NCI-H446 treated with DMSO at 0.1 percent for 48 hours (cell line): ENCODE measurements around the gene TMEM222.

ENCODE experiments used
- DNase-seq: peaks from one replicate; lab custom pipeline; 2025; lab: John Stamatoyannopoulos, UW

The TMEM222 gene

DNA sequence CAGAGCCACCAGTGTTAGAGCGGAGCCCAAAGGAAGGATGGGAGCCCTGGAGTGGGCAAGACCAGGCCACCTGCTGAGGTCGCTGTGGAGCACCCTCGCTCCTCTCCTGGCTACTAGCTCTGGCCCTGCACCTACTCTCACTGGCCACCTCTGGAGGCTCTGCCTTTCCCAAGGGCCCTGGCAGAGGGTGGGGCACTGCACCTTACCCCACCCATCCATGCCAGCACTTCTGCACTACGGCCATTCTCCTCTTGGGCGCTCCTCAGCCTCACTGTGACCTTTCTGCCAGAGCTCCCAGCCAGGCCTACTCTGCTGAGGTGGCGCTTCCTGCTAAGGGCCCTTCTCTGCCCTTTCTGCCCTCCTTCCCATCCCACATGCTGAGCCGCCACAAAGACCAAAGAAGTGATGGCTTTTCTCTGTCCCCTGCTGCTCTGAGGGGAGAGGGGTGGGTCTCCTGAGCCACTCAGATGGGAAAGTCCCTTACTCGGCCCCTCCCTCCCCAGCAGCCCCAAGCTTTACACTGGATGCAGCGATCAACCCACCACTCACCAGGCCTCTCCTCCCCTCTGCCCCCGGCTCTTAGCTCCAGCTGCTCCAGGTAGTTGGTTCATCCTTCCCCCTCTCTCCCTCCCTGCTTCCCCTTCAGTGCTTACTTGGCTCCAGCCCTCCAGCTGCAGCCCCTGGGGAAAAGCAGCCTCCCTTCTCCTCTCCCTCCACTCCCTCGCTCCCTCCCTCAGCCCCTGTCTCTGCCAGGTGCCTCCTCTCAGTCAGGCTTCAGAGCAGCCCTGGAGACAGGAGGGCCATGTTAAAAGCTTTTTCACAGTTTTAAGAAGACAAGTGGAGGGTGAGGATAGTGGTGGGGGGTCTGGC lies 14.8 kb upstream of the TMEM222 start:
- no peak for DNase-seq

DNA sequence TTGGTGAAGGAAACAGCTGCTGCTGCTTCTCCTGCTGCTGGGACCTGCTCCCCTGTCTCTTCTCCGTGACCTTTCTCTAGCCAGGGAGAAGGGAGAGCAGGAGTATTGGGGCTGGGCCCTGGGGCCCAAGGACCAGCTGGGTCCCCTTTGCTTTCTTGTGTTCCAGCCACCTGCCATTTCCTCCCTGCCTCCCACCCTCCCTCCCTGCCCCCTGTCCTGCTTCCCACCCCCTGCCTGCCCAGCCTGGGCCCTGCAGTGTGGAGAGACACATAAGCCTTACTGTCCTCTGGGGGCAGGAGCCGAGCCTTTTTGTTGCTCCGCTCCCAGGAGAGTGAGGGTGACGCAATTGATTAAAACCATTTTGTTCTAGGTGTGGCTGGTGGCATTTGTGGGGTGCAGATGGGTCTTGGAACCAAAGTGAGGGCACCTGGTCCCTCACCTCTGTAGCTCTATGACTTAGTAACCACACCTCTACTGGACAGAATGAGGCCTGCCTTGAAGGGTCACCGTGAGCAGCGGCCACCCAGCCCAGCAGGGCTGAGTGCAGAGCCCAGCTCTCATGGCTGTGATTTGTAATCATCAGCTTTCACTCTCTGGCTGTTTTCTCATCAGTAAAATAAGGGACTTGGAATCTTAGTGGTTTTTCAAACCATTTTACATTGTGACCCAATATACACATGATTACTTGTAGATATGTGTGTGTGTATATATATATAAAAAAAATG lies 13.9 kb upstream of the TMEM222 start:
- DNase-seq: no peak

DNA sequence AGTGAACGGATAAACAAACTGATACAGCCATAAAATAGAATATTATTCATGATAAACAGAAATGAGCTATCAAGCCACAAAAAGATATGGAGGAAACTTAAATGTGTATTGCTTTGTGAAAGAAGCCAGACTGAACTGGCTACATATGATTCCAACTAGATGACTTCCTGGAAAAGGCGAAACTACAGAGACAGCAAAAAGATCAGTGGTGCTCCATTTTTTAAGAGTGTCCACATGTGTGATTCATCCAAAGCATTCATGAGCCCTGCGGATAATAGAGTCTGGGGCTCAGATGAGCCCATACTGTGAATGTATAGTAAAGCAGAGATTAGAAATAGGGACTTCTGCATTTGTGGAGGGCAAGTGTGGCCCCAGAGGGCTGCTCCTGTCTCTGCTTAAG lies 7.8 kb upstream of the TMEM222 start:
- no peak for DNase-seq

DNA sequence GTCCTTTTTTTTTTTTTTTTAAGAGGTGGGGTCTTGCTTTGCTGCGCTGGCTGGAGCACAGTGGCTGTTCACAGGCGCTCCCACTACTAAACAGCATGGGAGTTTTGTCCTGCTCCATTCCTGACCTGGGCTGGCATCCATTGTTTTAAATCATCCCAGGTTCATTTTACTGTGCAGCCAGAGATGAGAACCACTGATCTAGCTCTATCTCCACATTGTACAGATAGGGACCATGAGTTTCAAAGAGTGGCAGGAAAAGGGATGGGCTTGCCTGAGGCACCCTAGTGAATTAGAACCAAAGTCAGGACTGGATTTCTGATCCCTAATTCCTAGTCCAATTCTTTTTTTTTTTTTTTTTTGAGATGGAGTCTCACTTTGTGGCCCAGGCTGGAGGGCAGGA lies 7.2 kb upstream of the TMEM222 start:
- no peak for DNase-seq

DNA sequence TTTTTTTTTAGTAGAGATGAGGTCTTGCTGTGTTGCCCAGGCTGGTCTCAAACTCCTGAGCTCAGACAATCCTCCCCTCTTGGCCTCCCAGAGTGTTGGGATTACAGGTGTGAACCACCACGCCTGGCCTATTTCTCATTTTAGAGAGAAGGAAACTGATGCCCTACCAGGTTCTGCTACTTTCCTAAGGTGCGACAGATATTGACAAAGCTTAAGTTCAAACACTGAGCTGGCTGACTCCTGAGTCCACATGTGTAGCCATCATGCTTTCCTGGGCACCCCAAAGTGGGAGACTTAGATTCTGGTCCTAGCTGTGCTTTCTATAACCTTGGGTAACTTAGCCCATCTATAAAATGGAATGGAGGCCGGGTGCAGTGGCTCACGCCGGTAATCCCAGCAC lies 5.1 kb upstream of the TMEM222 start:
- no peak for DNase-seq

DNA sequence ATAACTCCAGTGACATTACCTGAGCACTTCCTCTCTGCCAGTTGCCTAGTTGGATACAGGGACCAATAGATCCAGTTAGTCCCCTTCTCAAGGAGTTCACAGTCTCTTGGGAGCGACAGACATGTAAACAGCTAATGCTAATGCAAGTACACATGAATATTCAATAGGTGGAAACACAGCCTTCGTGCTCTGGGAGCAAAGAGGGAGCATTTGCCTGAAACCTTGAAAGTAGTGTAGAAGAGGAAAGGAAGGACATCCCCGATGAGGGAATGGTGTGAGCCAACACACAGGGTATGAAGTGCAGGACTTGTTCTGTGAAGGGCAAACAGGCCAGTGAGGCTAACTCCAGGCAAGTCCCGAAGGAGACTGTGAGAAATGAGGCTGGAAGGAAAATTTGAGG lies 3.8 kb upstream of the TMEM222 start:
- no peak for DNase-seq

DNA sequence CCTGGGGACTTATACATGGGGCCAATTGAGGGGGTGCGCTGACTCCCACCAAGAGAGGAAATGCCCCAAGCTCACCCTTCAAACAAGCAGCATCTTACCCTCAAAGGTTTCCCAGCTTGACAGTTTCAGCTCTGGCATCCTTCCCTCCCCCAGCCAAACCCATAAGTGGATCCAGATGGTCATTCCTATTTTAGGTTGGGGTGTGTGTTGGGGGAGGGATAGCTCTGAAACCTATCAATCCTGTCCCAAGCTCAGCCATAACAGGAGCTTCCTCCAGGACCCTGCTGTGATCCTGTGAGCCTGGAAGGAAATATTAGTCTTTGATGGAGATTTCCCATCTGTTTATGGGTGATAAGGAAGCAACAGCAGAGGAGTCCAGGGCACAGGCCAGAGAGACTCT lies 3.4 kb upstream of the TMEM222 start:
- DNase-seq: peak; percentile 82

DNA sequence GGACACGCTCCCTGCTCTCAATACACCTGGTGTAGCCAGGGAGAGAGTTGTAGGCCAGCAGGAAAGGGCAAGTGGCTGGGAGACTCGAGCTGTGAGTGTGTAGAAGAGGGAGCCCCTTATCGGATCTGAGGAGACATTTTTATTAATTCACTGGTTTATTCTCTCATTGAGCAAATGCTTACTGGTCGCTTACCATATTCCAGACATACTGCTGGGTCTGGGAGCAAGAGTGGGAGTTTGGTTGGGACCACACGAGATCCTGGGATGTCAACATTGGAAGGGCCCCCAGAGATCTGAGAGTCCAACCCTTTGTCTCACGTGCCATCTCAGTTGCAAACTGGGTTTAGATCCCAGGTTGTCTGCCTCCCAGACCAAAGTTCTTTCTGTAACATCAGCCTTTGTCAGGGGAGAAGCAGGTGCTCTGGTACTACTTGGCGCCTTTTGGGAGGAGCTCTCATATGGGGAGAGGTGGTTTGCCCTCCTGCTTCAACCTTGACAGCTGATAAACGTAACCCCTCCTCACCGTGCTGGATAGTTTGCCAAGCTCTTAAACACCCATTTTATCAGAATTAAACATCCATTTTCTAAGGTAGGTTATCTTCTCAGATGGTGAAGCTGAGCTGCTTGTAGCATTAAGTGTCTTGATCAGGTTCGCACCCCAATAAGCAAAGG lies 742 bp downstream of the TMEM222 start:
- no peak for DNase-seq

DNA sequence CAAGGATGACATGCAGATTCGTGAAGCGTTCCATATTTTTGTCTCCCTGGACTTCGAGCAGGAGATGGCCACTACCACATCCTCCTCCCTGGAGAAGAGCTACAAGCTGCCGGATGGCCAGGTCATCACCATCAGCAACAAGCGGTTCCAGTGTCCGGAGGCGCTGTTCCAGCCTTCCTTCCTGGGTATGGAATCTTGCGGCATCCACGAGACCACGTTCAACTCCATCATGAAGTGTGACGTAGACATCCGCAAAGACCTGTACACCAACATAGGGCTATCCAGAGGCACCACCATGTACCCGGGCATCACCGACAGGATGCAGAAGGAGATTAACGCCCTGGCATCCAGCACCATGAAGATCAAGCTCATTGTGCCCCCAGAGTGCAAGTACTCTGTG lies 3.3 kb downstream of the TMEM222 start:
- no peak for DNase-seq

DNA sequence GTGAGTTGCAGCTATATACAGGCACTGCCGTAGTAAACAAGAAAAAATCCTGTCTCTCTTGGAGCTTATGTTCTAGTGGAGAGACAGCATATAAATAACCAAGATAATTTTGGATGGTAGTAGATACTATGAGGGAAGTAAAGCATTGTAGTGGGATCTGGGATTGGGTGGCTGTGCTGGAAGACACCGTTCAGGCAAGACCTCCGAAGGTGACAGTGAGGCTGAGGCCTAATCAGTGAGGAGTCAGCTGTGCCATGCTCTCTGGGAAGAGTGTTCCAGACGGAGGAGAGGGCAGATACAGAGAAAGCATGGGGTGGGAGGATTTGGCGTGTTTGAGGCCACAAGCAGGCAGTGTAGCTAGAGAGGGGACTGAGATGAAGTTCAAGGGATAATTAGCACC lies 6.0 kb downstream of the TMEM222 start:
- DNase-seq: no peak

DNA sequence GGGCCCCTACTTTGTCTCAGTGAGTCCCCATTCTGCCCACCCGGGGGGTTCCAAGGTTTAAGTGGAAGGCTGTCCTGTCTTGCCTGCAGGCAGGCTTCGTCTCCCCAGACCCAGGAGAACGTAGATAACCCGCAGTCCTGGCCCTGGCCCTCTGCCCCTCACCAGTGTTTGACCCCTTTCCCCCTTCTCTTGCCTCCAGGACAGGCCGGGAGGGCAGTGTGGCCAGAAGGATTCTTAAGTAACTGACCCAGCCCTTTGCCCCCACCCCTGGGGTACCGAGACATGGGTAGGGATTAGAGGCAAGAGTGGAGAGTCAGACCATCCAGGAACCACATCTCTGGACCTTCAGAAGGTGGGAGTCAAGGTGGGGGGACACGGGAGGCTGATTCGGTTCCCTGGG lies 8.8 kb downstream of the TMEM222 start:
- DNase-seq: no peak

DNA sequence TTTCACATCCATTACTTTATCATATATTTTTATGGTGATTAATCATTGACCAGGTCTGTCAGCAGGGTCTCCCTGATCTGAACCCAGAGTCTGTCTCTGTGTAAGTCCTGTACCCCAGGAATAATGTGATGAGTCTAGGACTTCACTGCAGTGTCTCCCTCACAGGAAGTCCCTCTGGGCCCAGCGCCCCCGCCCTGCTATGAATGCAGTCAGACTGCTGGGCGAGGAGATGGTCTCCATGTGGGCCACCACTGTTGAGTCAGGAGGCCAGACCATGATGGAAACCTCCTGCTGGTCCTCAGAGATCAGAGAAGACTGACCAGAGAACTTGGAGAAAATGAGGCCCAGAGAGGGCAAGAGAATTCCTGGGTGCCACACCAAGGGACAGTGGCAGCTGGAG lies 9.5 kb downstream of the TMEM222 start:
- no peak for DNase-seq

DNA sequence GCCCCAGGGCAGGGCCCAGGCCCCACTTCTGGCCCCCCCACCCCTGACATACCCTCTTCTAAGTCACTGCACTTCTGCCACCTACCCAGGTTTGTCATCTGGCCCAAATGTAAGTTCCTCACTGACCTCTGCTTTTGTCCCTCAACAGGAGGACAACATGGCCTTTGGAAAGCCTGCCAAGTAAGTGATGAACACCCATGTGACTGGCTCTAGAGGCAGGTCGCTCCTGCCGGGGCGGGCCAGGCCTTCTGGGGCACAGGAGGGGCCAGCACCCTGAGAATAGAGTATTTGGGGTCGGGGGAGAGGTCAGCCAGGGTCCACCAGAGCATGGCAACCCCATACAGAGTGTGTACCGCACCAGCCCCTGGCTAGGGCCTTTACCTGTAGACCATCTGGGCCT lies 10.0 kb downstream of the TMEM222 start:
- no peak for DNase-seq

DNA sequence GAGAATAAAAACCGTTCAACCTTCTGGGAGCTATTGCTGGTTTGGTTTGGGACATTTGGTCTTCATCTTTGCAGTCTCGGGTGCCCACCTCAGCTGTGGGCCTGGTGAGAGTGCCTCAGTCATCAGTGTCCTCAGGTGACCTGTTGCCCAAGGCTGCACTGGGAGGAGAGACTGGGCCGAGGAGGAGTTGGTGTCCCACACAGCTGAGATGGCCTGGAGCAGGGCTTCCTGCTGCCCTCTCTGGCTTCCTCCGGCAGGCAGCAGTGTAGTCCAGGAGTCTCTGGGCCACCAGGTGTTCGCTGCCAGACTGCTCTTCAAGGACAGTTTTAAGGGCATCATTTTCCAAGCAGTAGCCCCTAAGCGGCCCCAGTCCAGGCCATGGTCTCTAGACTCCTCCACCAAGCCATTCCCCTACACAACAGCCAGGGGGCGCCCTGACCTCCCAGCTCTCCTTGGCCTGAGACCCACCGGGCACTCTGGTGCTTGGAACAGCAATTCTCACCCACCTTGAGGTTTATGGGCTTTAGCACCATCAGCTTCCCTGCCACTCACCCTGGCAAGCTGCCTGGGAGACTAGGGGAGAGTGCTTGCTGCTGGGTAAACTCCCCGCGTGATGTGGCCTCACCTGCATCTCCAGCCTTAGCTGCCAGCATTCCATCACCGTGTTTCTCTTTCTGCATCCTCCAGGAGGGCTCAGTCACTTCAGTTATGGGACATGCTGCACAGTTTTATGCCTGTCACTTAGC lies 10.7 kb downstream of the TMEM222 start:
- DNase-seq: no peak

DNA sequence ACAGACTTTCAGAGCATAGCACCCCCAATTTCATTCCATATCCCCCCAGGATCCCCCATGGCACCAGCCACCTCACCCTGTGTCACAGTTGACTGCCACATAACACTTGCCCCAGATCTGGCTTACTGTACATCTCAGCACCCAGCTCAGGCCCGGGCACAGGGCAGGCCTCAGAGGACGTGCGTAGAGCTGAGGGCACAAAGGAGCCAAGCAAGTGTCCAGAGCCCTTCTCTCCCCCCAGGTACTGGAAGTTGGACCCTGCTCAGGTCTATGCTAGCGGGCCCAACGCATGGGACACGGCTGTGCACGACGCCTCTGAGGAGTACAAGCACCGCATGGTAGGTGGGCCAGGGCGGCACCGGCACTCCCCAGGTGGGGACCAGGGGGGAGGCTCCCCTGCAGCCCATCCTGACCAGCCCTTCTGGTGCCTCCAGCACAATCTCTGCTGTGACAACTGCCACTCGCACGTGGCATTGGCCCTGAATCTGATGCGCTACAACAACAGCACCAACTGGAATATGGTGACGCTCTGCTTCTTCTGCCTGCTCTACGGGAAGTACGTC lies 11.8 kb downstream of the TMEM222 start:
- DNase-seq: no peak

DNA sequence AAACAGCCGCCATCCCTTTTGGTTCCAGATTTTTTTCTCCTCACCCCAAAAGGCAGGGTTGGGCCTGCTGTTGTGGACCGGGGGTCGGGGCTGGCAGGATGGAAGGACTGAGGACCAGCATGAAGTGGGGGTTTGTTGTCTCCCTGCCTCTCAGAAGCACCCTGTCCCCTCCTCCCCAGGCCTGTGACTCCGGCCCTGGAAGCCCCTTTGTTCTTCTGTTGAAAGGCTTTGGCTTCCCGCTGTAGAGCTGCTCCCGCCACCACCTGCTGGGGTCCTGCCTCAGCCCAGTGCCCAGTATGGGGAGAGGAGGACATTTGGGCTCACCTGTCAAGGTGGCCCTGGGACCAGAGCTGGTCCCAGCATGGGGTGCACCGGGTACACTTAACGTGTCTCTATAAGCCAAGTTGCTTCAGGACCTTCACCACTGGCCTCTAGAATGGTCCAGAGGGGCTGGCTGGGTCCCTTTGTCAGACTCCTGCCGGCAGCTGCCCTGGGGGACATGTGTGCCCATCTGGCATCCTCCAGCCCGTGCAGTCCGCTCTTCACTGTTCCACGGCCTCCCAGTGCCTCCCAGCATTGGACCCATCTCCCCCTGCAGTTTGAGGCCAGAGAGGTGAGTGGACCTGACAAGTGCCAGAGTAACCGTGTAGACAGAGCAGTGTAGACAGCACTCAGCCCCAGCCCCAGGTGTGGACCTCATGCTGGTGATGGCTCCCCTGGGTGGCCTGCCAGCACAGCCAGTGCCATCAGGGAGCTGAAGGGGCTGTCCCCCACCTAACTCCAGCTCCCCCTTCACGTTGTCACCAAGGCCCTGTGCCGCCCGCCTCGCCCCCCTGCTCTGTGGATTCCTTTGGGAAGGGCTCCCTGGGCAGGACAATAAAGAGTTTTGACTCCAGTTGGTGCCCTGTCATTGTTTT lies 13.8 kb downstream of the TMEM222 start:
- no peak for DNase-seq

DNA sequence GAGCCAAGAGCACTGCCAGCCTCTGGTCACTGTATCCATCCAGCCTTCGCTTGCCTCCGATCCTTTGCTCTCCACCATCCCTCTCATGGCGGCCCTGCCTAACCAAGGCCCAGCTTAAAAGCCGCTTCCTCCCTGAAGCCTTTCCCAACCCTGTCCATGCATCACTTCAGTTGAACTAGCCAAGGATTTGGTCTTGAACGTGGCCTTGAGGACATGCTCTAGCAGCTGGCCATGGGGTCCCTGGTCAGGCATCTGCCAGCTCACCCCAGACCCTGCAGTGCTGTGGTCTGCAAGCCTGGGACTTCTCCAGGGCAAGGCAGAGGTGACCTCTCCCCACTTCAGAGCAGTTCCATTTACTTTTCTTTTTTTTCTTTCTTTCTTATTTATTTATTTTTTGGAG lies 14.8 kb downstream of the TMEM222 start:
- DNase-seq: no peak

DNA sequence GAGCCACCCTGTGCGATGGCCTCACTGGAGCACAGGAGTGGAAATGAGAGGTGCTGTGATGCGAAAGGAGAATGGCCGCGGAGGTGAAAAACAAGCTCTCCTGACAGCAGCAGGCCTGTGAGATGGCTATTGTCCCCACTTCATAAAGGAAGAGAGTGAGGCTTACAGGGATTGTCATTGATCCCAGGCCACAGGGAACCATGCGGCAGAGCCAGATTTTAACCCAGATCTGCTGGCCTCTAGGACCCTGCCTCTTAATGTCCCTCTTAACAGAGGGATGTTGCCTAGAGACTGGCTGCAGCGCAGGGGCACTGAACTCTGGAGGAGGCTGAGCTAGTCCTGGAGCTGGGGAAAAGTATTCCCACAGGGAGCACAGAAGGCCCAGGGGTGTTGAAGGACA lies 16.8 kb downstream of the TMEM222 start:
- DNase-seq: no peak

DNA sequence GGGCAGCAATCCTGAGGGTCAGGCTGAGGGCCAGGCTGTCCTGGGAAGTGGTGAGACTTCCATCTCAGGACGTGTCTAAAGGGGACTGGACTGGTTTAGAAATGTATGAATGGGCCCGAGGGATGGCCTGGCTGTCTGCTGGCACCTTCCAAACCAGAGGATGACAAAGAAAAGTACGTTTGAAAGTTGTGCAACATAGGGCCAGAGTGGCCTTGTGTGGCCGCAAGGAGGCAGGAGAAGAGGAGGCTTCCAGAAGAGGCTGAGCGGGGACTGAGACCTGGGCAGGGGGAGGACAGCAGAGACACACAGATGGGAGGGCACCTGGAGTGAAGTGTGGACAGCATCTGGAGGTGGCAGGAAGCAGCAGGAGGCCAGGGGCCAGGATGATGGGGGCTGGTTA lies 17.2 kb downstream of the TMEM222 start:
- DNase-seq: no peak

DNA sequence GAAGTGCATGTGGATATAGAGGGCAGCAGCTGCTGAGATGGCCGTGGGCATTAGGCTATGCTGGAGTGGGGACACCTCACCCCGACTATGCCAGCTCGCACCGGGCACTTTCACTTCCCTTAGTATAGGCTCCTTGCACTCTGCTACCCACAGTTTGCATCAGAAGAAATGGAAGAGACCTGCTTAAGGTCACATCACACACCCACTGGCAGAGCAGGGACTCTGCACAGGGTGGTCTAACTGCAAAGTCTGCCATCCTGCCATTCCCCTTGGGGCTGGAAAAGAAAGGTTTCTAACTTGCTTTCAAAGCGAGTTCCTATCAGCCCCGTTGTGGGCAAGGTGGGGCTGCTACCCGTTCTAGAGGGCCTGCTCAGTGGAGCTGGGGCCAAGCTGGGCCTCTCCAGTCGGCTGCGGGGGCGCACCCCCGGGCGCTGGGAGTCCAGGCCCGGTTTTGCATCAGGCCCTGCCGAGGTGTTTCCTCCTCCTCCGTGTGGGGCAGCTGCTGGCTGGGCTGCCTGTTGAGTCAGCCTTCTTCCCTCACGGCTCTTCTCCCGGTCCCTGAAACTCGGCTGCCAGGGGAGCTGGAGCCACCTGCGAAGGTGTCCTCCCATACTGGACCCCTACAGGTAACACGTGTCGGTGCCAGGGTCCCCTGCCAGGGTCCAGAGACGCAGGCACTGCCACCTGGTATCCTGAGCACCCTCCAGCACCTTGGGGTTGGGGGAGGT lies 19.7 kb downstream of the TMEM222 start, which contains the start of gene SYTL1:
Gene SYTL1 (plus strand): TSS at position 498 of the 728 bp plus-strand sequence. CDS start 3,313 bp downstream, outside the sequence.
- DNase-seq: peak; percentile 19
